ENCODE data around the gene GMPR2. TPM values are rescaled to one million over a fixed set of nuclear protein-coding genes. Genes with fewer than 3 reads are reported as not detected.

The GMPR2 gene
- total and polyA plus RNA-seq, 2 of the 13 experiments (the other 11 are each of a cell fraction or from before 2014, with no cell fraction given): 210 to 273 TPM

GRCh38 chr14:24215495-24216344 is 17.0 kb upstream of the GMPR2 start, which contains the start of gene MDP1 (continued):
- TF ChIP-seq ZNF256 (CRISPR knock-in tag; conservative IDR thresholded peaks at IDR 0.05) (peak; percentile 98; the same call in 1 of the 2 replicates), MYNN (CRISPR knock-in tag; IDR thresholded peaks at IDR 0.05; ENCODE audit: low read depth) (peak; percentile 95; the same call in 1 of the 2 replicates), ZNF724P (CRISPR knock-in tag; IDR thresholded peaks at IDR 0.05; ENCODE audit: borderline replicate concordance) (peak; percentile 95), CBX5 (CRISPR knock-in tag; IDR thresholded peaks at IDR 0.05; ENCODE audit: borderline replicate concordance) (peak; percentile 98; the same call in 1 of the 2 replicates), STAT5B (CRISPR knock-in tag; IDR thresholded peaks at IDR 0.05) (peak; percentile 93; the same call in 1 of the 2 replicates), MAF1 (CRISPR knock-in tag; IDR thresholded peaks at IDR 0.05; ENCODE audit: borderline replicate concordance) (peak; percentile 96), ZNF629 (CRISPR knock-in tag; conservative IDR thresholded peaks at IDR 0.05) (peak; percentile 80), ZNF557 (CRISPR knock-in tag; IDR thresholded peaks at IDR 0.05) (0 out of 2 replicates have a peak, but pooled peaks have one; percentile 85), TCF12 (IDR thresholded peaks at IDR 0.05) (no peak), TCF12 (CRISPR knock-in tag; IDR thresholded peaks at IDR 0.05) (peak; percentile 77; the same call in 1 of the 2 replicates), CBX1 (IDR thresholded peaks at IDR 0.05; ENCODE audit: low read depth) (peak; percentile 99), ZNF7 (CRISPR knock-in tag; IDR thresholded peaks at IDR 0.05) (peak; percentile 22; the same call in 1 of the 2 replicates), DNMT1 (CRISPR knock-in tag; IDR thresholded peaks at IDR 0.05) (peak; percentile 100), PRMT3 (CRISPR knock-in tag; IDR thresholded peaks at IDR 0.05; ENCODE audit: borderline replicate concordance, low read depth) (no peak), MZF1 (CRISPR knock-in tag; IDR thresholded peaks at IDR 0.05; ENCODE audit: borderline replicate concordance) (no peak; the same call in none of the 2 replicates), ZNF784 (CRISPR knock-in tag; IDR thresholded peaks at IDR 0.05; ENCODE audit: borderline replicate concordance) (no peak), ZNF746 (CRISPR knock-in tag; IDR thresholded peaks at IDR 0.05) (peak; percentile 76), TCF7L2 (IDR thresholded peaks at IDR 0.05; ENCODE audit: low read depth, low read length) (no peak), GABPB1 (CRISPR knock-in tag; IDR thresholded peaks at IDR 0.05) (peak; percentile 95), ARID2 (CRISPR knock-in tag; IDR thresholded peaks at IDR 0.05; ENCODE audit: borderline replicate concordance) (peak; percentile 99), EEA1 (CRISPR knock-in tag; IDR thresholded peaks at IDR 0.05; ENCODE audit: borderline replicate concordance) (peak; percentile 98; the same call in 1 of the 2 replicates), POGZ (CRISPR knock-in tag; IDR thresholded peaks at IDR 0.05) (peak; percentile 98), HDAC1 (CRISPR knock-in tag; IDR thresholded peaks at IDR 0.05) (no peak), CREB1 (IDR thresholded peaks at IDR 0.05) (peak; percentile 95), CREB1 (CRISPR knock-in tag; IDR thresholded peaks at IDR 0.05) (no peak), ZNF75D (CRISPR knock-in tag; IDR thresholded peaks at IDR 0.05; ENCODE audit: borderline replicate concordance) (no peak), ZNF121 (CRISPR knock-in tag; IDR thresholded peaks at IDR 0.05) (peak; percentile 59; the same call in 1 of the 2 replicates), PCBP2 (optimal IDR thresholded peaks at IDR 0.05; ENCODE audit: low read depth, low read length, poor library complexity, severe bottlenecking) (no peak), ZNF619 (CRISPR knock-in tag; IDR thresholded peaks at IDR 0.05) (peak; percentile 100), REL (CRISPR knock-in tag; conservative IDR thresholded peaks at IDR 0.05) (peak; percentile 84; the same call in 1 of the 2 replicates)
- TF ChIP-seq, protein P1, sequence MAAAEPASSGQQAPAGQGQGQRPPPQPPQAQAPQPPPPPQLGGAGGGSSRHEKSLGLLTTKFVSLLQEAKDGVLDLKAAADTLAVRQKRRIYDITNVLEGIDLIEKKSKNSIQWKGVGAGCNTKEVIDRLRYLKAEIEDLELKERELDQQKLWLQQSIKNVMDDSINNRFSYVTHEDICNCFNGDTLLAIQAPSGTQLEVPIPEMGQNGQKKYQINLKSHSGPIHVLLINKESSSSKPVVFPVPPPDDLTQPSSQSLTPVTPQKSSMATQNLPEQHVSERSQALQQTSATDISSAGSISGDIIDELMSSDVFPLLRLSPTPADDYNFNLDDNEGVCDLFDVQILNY (CRISPR knock-in tag; conservative IDR thresholded peaks at IDR 0.05): no peak
